ENCODE results near the gene SALL1. TPM values are rescaled to one million over a fixed set of nuclear protein-coding genes. Genes with fewer than 3 reads are reported as not detected.

Gene SALL1
- total and polyA plus RNA-seq, 9 of the 15 experiments (the other 6 are each of a cell fraction or from before 2014, with no cell fraction given), result not detected

- TF ChIP-seq E2F8 (IDR thresholded peaks at IDR 0.05; ENCODE audit: low read depth, partially characterized antibody), result no peak
Measured at GRCh38 chr16:51138178-51138577, 12.9 kb downstream of the SALL1 start (continued).

DNA sequence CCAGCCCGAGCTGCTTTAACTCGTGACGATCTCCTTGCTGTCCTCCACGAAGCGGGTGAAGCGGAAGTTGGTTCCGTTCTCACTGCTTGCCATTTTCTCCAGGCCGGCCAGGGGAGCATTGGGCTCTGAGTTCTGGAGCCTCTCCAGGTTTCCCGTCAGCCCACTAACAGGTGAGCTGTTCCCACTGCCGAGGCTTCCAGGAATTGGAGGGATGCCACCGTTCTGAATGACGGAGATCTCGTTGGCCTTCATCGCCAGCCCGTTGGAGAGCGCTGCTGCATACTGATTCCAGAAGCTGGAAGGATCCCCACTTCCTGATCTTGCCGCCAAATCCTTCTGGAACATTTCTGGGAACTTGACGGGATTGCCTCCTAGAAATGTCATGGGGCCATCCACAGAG lies 14.0 kb downstream of the SALL1 start:
- TF ChIP-seq ZNF79 (CRISPR knock-in tag; IDR thresholded peaks at IDR 0.05; ENCODE audit: low read depth), result no peak
- TF ChIP-seq CHD4 (IDR thresholded peaks at IDR 0.05; ENCODE audit: insufficient read depth, insufficient replicate concordance, low read depth, low read length, poor library complexity, severe bottlenecking), result no peak
- TF ChIP-seq ZNF263 (CRISPR knock-in tag; IDR thresholded peaks at IDR 0.05; ENCODE audit: borderline replicate concordance), result no peak
- TF ChIP-seq ZNF696 (CRISPR knock-in tag; conservative IDR thresholded peaks at IDR 0.05), result no peak
- no peak for TF ChIP-seq SMARCA4 (IDR thresholded peaks at IDR 0.05)
- no peak for TF ChIP-seq MTA3 (IDR thresholded peaks at IDR 0.05; ENCODE audit: borderline replicate concordance)
- TF ChIP-seq ZNF584 (CRISPR knock-in tag; IDR thresholded peaks at IDR 0.05; ENCODE audit: low read depth), result no peak
- no peak for TF ChIP-seq SMAD2 (IDR thresholded peaks at IDR 0.05; ENCODE audit: low read depth, low read length)
- TF ChIP-seq, protein P1, sequence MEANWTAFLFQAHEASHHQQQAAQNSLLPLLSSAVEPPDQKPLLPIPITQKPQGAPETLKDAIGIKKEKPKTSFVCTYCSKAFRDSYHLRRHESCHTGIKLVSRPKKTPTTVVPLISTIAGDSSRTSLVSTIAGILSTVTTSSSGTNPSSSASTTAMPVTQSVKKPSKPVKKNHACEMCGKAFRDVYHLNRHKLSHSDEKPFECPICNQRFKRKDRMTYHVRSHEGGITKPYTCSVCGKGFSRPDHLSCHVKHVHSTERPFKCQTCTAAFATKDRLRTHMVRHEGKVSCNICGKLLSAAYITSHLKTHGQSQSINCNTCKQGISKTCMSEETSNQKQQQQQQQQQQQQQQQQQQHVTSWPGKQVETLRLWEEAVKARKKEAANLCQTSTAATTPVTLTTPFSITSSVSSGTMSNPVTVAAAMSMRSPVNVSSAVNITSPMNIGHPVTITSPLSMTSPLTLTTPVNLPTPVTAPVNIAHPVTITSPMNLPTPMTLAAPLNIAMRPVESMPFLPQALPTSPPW (CRISPR knock-in tag; IDR thresholded peaks at IDR 0.05), result no peak
- TF ChIP-seq NR2C2 (CRISPR knock-in tag; IDR thresholded peaks at IDR 0.05), result no peak
- TF ChIP-seq NR2C2 (tag; IDR thresholded peaks at IDR 0.05), result no peak
- TF ChIP-seq ZNF134 (CRISPR knock-in tag; conservative IDR thresholded peaks at IDR 0.05), result no peak
- TF ChIP-seq ZNF551 (CRISPR knock-in tag; IDR thresholded peaks at IDR 0.05), result no peak
- 0% methylated on average over 11 of the region's 18 CpGs for WGBS (ENCODE audit: insufficient coverage, low coverage, missing lambda C conversion rate)
- no peak overlapping the region for H3K27ac ChIP-seq (ENCODE audit: extremely low read depth, low read depth, low read length)
- no peaks in the 10 kb centered on the region for H4K20me1 ChIP-seq (replicated peaks; ENCODE audit: control insufficient read depth, insufficient read depth, low read length)
- no peaks in the 10 kb centered on the region for H3K4me1 ChIP-seq (replicated peaks in 1 of 2; ENCODE audit: control insufficient read depth in 2 of 2, insufficient read depth in 2 of 2, low read length in 2 of 2)
- no peaks in the 10 kb centered on the region for H3K79me2 ChIP-seq (ENCODE audit: control insufficient read depth, insufficient read depth, low read length)
- no peaks in the 10 kb centered on the region for H3K9me1 ChIP-seq (ENCODE audit: control insufficient read depth, insufficient read depth, low read length)
- H3K4me2 ChIP-seq (ENCODE audit: insufficient read depth, low read length), result no peak overlapping the region
- H2AFZ ChIP-seq (ENCODE audit: low read depth, low read length), result no peak overlapping the region
- no peaks in the 10 kb centered on the region for H3K9me3 ChIP-seq (replicated peaks; ENCODE audit: control insufficient read depth, insufficient read depth, low read depth, low read length)
- no peak overlapping the region for H3K9ac ChIP-seq (ENCODE audit: insufficient read depth in 1 of 2, low read depth in 2 of 2, low read length in 2 of 2)
- ATAC-seq, result no peak
- DNase-seq (ENCODE audit: extremely low read depth in 1 of 4, low spot score in 3 of 4), result no peak
- ChIA-PET POLR2A (no interaction called here), CTCF (ENCODE audit: low intra/inter-chr PET ratio) (no interaction called here)
- no peak overlapping the region for H3K4me3 ChIP-seq
- in situ Hi-C loops (cut with MboI) (no loop called here), intact Hi-C loops (cut with micrococcal nuclease) (no loop called here)
- H3K27me3 ChIP-seq (ENCODE audit: control insufficient read depth in 2 of 2, insufficient read depth in 2 of 2, low read length in 2 of 2), result peaks cover 4 to 39% of the 10 kb centered on the region in 2 experiments; a peak in 4 of 5 replicates
- no peaks in the 10 kb centered on the region for H3K36me3 ChIP-seq (ENCODE audit: control insufficient read depth, insufficient read depth, low read length)
- FAIRE-seq, result no peak
- BruUV-seq (replicated peaks), result no TSS peak

Measured in K562 (cell line).